ENCODE results near the gene TRDN.
"Not testable (repeated sequence)": the region's sequence is repeated elsewhere in the genome, so short reads cannot be mapped to it uniquely, and the experiment has no call there.

Gene TRDN

DNA sequence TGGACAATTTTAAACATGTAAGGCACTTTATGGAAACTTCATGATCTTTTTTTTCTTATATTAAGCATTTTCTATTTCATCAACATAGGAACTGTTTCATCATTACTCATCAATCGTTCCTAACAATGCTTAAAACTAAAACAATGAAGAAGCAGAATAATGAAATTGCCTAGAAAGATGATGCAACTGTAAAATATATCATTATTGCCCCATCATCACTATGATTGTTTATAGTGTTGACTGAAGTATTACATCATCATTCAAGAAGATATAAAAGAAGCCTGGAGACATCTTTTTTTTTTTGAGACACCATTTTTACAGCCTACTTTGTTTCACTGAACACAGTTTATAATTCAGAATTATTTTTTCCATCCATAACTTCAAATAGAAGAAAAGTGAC, 147.2 kb downstream of the TRDN start:
- no peak for DNase-seq

- no peak for DNase-seq
These were observed 155.8 kb downstream of the TRDN start for GRCh38 chr6:123480986-123481385.

DNA sequence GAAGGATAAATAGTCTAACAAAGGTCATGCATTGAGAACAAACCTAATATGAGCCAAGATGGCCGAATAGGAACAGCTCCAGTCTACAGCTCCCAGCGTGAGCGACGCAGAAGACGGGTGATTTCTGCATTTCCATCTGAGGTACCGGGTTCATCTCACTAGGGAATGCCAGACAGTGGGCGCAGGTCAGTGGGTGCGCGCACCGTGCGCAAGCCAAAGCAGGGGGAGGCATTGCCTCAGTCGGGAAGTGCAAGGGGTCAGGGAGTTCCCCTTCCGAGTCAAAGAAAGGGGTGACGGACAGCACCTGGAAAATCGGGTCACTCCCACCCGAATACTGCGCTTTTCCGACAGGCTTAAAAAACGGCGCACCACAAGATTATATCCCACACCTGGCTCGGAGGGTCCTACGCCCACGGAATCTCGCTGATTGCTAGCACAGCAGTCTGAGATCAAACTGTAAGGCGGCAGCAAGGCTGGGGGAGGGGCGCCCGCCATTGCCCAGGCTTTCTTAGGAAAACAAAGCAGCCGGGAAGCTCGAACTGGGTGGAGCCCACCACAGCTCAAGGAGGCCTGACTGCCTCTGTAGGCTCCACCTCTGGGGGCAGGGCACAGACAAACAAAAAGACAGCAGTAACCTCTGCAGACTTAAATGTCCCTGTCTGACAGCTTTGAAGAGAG, 164.6 kb downstream of the TRDN start:
- DNase-seq, result not testable (repeated sequence)

GRCh38 chr6:123467392-123467791, 169.4 kb downstream of the TRDN start:
- DNase-seq, result no peak

GRCh38 chr6:123462152-123462551, 174.6 kb downstream of the TRDN start:
- no peak for DNase-seq

DNA sequence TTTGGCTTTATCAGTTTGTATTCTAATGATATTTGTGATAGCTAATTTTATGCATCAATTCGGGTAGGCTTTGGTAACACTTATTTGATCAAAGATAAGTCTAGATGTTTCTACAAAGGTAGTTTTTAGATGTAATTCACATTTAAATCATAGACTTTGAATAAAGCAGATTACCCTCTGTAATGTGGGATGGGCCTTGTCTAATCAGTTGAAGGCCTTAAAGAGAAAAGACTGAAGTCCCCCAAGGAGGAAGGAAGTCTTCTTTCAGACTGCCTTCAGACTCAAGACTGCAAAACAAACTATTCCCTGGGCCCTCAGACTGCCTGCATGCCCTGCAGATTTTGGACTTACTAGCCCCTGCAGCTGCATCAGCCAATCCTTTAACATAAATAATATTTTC, 178.5 kb downstream of the TRDN start:
- DNase-seq, result no peak

- no peak for DNase-seq
These were observed 179.9 kb downstream of the TRDN start for GRCh38 chr6:123456836-123457235.

GRCh38 chr6:123454448-123454847, 182.3 kb downstream of the TRDN start:
- DNase-seq, result no peak

DNA sequence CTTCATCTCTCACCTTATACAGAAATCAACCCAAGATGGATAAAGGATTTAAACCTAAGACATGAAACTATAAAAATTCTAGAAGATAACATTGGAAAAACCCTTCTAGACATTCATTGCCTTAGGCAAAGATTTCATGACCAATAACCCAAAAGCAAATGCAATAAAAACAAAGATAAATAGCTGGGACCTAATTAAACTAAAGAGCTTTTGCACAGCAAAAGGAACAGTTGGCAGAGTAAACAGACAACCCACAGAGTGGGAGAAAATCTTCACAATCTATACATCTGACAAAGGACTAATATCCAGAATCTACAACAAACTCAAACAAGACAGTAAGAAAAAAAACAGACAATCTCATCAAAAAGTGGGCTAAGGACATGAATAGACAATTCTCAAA, 183.7 kb downstream of the TRDN start:
- DNase-seq, result not testable (repeated sequence)

GRCh38 chr6:123448306-123448884, 188.4 kb downstream of the TRDN start:
- DNase-seq, result no peak

- no peak for DNase-seq
These were observed 189.3 kb downstream of the TRDN start for GRCh38 chr6:123447315-123447937.

- no peak for DNase-seq
These were observed 197.4 kb downstream of the TRDN start for GRCh38 chr6:123439371-123439770.

- DNase-seq, result no peak
These were observed 202.6 kb downstream of the TRDN start for GRCh38 chr6:123434186-123434585.

DNA sequence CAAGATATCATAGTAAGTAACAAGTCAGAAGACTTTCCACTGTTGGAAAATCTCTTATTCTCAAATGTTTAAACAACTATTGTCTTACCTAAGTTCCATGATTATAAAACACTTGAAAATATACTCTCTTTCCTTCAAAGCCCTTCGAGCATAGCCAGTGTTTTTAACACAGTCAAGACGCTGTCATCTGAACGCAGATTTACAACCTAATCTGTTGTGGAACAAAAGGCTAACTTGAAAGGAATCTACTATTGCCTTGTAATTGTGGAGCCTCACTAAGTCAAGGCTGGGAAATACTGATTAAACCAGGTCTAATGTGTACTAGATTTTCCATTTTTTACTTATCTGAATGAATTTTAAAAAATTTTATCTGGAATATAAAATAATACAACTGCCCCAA, 205.8 kb downstream of the TRDN start:
- DNase-seq, result no peak

GRCh38 chr6:123427008-123427407, 209.7 kb downstream of the TRDN start:
- no peak for DNase-seq

DNA sequence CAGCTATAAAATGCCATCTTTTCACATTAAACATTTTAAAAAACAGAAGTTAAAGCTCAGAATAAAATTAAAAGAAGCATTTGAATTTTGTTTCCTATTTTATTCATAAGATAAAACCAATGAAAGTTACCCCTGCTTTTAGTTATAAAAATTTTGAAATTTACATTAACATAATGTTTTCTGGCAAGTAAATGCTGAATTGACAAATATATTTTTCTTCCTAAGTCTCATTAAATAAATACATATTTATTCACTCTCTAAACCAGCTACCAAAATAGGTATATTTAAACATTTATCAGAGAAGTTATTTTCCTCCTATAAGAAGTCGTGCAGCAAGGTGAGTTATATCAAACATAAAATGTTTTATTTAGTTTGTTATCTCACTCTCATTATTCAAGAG, 213.6 kb downstream of the TRDN start:
- DNase-seq, result no peak

DNA sequence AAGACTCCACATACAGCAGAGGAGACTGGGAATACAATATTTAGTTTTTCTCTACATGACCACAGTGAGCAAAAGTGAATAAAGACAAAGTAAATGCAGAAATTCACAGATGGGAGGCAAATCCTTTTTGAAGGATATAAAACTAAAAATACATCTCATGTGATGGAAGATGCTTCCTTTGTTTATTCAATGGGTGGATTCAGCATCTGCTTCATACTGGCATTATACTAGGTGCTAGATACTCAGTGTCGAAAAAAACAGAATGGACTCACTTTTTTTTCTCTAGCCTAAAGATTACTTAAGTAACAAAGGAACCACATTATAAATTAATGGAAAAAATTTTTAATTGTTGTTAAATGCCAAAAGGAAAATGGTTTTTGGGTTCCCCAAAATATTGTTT, 216.2 kb downstream of the TRDN start:
- no peak for DNase-seq

DNA sequence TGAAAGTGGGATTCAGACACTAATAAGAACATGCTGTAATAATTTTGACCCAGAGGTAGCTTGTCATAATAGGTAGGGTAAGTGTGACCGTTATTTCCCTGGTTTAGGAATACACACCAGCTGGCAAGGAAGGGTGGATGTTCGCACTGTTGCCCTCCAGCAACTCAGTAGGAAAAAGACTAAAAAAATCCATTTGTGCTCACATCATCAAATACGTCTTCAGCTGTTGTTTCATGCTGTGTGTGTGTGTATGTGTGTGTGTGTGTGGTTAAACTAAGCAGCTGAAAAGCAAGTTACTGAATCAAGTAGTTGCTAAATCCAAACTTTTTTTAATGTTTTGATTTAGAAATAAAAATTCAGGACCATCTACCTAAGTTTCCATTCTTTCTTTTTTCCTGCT, 218.7 kb downstream of the TRDN start:
- DNase-seq, result no peak

GRCh38 chr6:123417535-123417934, 219.2 kb downstream of the TRDN start:
- DNase-seq, result no peak

GRCh38 chr6:123415844-123416468, 220.8 kb downstream of the TRDN start:
- DNase-seq, result peak; percentile 81

DNA sequence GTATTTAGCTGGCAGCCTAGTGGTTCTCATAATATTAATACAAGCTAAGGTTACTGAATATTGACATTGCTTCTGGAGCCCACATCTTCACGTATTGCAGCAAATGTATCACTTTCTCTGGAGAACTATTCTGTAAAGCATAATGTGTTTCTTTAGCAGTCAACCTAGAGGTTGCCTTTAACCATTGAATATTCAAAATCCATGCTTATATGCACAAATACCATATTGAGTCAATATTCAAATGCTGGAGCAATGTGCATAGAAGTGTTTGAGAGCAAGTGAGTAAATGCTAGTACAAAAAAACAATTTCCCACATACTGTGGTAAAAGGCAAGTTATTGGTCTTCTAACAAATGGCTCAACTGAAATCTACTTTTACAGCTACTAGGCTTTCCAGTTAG, 231.8 kb downstream of the TRDN start:
- no peak for DNase-seq

- no peak for DNase-seq
These were observed 234.7 kb downstream of the TRDN start for GRCh38 chr6:123402052-123402451.

DNA sequence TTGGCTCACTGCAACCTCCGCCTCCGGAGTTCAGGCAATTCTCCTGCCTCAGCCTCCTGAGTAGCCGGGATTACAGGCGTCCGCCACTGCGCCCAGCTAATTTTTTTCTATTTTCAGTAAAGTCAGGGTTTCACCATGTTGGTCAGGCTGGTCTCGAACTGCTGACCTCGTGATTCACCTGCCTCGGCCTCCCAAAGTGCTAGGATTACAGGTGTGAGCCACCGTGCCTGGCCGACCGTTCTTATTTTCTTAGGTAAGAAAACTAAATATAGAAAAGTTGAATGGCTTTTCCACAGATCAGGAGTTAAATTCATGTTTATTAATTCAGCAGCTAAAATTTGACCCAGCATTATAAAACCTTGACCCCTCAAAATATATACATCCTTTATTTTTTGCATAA, 238.7 kb downstream of the TRDN start:
- no peak for DNase-seq

DNA sequence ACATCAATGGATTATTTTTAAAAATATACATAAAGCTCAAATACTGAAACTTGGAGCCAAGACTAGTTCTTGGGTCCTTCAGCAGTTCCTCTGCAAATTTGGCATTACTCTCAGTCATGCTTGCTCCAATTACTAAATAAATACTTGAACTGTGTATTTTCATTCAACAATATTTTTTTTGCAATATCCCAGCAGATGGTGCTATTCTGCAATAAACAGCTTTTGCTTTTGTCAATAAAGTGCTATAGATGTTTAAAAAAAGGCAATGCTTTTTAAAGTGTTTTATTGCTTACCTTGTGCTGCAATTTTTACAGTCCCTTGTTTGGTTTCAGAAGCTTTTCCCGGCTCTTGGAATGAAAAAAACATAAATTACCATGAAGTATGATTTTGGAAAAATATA, 243.4 kb downstream of the TRDN start:
- DNase-seq, result no peak

All from midbrain (tissue), 1 donor.